ENCODE results near the gene ADCY1.

The ADCY1 gene

GRCh38 chr7:45709168-45710042 lies 135.2 kb downstream of the ADCY1 start:
- DNase-seq, result no peak
- Histone ChIP-seq H3K9me3 (ENCODE audit: control extremely low read depth in 1 of 5, control insufficient read depth in 4 of 5, insufficient read depth in 2 of 5, low read depth in 1 of 5, low read length in 4 of 5) (no peaks in the 10 kb centered on the region), H3K27ac (ENCODE audit: insufficient read depth in 1 of 2, low read depth in 1 of 2, low read length in 2 of 2, poor library complexity in 1 of 2, severe bottlenecking in 2 of 2) (no peak overlapping the region), H3K4me1 (ENCODE audit: control extremely low read depth in 1 of 4, control insufficient read depth in 4 of 4, insufficient read depth in 4 of 4, low read length in 3 of 4) (no peaks in the 10 kb centered on the region), H3K27me3 (replicated peaks in 2 of 5; ENCODE audit: control insufficient read depth in 4 of 5, insufficient read depth in 5 of 5, low read length in 4 of 5) (peaks cover 0 to 6% (median 0%) of the 10 kb centered on the region in 5 experiments), H3K4me3 (ENCODE audit: control insufficient read depth in 1 of 7, extremely low read depth in 1 of 7, insufficient read depth in 4 of 7, low read depth in 2 of 7, low read length in 6 of 7) (no peak overlapping the region), H3K36me3 (ENCODE audit: control insufficient read depth in 4 of 4, insufficient read depth in 4 of 4, low read length in 3 of 4) (no peaks in the 10 kb centered on the region)
- WGBS (ENCODE audit: insufficient coverage), result 86% methylated on average over 12 of the region's 14 CpGs
- ChIA-PET CTCF (interaction anchor here (1.3 kb wide), 2 partner anchors 26 to 131 kb away, joined by 3 to 4 read pairs; no protein-coding TSS in a partner anchor), POLR2A (interaction anchor here (0.6 kb wide), 1 partner anchor 12 kb away, joined by 4 read pairs; no protein-coding TSS in a partner anchor)

DNA sequence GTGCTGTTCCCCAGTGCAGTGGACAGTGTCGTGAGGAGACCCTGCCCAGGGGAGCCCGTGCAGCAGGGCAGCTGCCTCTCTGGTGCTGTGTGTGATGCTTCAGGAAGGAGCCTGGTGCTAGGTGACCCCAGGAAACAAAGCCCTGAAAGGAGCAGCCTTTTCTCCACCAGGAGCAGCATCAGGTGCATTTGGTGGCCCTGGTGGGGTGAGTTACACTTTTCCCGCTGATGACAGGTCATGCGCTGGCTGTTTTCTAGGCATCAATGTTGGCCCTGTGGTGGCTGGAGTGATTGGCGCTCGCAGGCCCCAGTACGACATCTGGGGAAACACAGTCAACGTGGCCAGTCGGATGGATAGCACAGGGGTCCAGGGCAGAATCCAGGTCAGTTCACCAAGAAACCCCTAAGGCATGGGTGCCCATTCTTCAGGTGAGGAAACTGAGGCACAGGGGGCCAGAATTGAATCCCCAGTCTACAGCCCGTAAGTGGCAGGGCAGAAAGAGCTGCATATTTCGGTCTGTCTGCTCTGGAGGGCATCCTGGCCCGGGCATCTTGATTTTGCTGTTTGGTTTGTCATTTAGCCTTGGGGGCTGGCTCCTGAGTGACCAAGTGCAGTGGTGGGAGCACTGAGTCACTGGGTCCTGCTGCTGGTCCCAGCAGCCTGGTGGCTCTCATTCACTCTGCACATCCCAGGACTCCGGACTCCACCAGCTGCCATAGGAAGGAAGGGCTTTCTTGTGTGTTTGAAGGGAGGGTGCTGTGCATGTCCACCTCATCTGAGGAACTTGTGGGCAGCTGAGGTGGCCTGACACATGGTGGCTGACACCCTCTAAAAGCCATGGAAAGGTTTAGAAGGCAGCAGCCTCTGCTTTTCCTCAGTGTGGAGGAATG lies 136.3 kb downstream of the ADCY1 start:
- Histone ChIP-seq H3K4me3 (ENCODE audit: control insufficient read depth in 1 of 7, extremely low read depth in 1 of 7, insufficient read depth in 4 of 7, low read depth in 2 of 7, low read length in 6 of 7) (no peak overlapping the region), H3K27me3 (replicated peaks in 2 of 5; ENCODE audit: control insufficient read depth in 4 of 5, insufficient read depth in 5 of 5, low read length in 4 of 5) (peaks cover 0 to 6% (median 0%) of the 10 kb centered on the region in 5 experiments), H3K36me3 (ENCODE audit: control insufficient read depth in 4 of 4, insufficient read depth in 4 of 4, low read length in 3 of 4) (no peaks in the 10 kb centered on the region), H3K27ac (ENCODE audit: insufficient read depth in 1 of 2, low read depth in 1 of 2, low read length in 2 of 2, poor library complexity in 1 of 2, severe bottlenecking in 2 of 2) (no peak overlapping the region), H3K9me3 (ENCODE audit: control extremely low read depth in 1 of 5, control insufficient read depth in 4 of 5, insufficient read depth in 2 of 5, low read depth in 1 of 5, low read length in 4 of 5) (no peaks in the 10 kb centered on the region), H3K4me1 (ENCODE audit: control extremely low read depth in 1 of 4, control insufficient read depth in 4 of 4, insufficient read depth in 4 of 4, low read length in 3 of 4) (no peaks in the 10 kb centered on the region)
- over 99% methylated on average over 11 of the region's 13 CpGs for WGBS (ENCODE audit: insufficient coverage)
- CTCF ChIA-PET, result no interaction called here
- POLR2A ChIA-PET, result no interaction called here
- DNase-seq, result no peak

GRCh38 chr7:45711161-45711490 lies 137.0 kb downstream of the ADCY1 start:
- 98% methylated on average over 5 of the region's 5 CpGs for WGBS (ENCODE audit: insufficient coverage)
- DNase-seq, result no peak
- Histone ChIP-seq H3K4me1 (ENCODE audit: control extremely low read depth in 1 of 4, control insufficient read depth in 4 of 4, insufficient read depth in 4 of 4, low read length in 3 of 4) (no peaks in the 10 kb centered on the region), H3K27ac (ENCODE audit: insufficient read depth in 1 of 2, low read depth in 1 of 2, low read length in 2 of 2, poor library complexity in 1 of 2, severe bottlenecking in 2 of 2) (no peak overlapping the region), H3K9me3 (ENCODE audit: control extremely low read depth in 1 of 5, control insufficient read depth in 4 of 5, insufficient read depth in 2 of 5, low read depth in 1 of 5, low read length in 4 of 5) (no peaks in the 10 kb centered on the region), H3K27me3 (replicated peaks in 2 of 5; ENCODE audit: control insufficient read depth in 4 of 5, insufficient read depth in 5 of 5, low read length in 4 of 5) (peaks cover 0 to 6% (median 0%) of the 10 kb centered on the region in 5 experiments), H3K4me3 (ENCODE audit: control insufficient read depth in 1 of 7, extremely low read depth in 1 of 7, insufficient read depth in 4 of 7, low read depth in 2 of 7, low read length in 6 of 7) (no peak overlapping the region), H3K36me3 (ENCODE audit: control insufficient read depth in 4 of 4, insufficient read depth in 4 of 4, low read length in 3 of 4) (no peaks in the 10 kb centered on the region)
- POLR2A ChIA-PET, result no interaction called here
- CTCF ChIA-PET, result no interaction called here

- DNase-seq, result no peak
- POLR2A ChIA-PET, result no interaction called here
These were observed 138.0 kb downstream of the ADCY1 start for GRCh38 chr7:45712057-45712689.

GRCh38 chr7:45712872-45713668 lies 138.9 kb downstream of the ADCY1 start:
- H3K4me3 ChIP-seq (ENCODE audit: control insufficient read depth in 1 of 7, extremely low read depth in 1 of 7, insufficient read depth in 4 of 7, low read depth in 2 of 7, low read length in 6 of 7), result no peak overlapping the region
- peaks cover 0 to 3% (median 0%) of the 10 kb centered on the region in 4 experiments for H3K4me1 ChIP-seq (ENCODE audit: control extremely low read depth in 1 of 4, control insufficient read depth in 4 of 4, insufficient read depth in 4 of 4, low read length in 3 of 4)
- no peak for DNase-seq
- H3K27ac ChIP-seq (ENCODE audit: insufficient read depth in 1 of 2, low read depth in 1 of 2, low read length in 2 of 2, poor library complexity in 1 of 2, severe bottlenecking in 2 of 2), result no peak overlapping the region
- no peaks in the 10 kb centered on the region for H3K36me3 ChIP-seq (ENCODE audit: control insufficient read depth in 4 of 4, insufficient read depth in 4 of 4, low read length in 3 of 4)
- POLR2A ChIA-PET, result no interaction called here
- peaks cover 0 to 4% (median 0%) of the 10 kb centered on the region in 5 experiments for H3K27me3 ChIP-seq (replicated peaks in 2 of 5; ENCODE audit: control insufficient read depth in 4 of 5, insufficient read depth in 5 of 5, low read length in 4 of 5)
- WGBS (ENCODE audit: insufficient coverage), result 92% methylated on average over 6 of the region's 6 CpGs
- no peaks in the 10 kb centered on the region for H3K9me3 ChIP-seq (ENCODE audit: control extremely low read depth in 1 of 5, control insufficient read depth in 4 of 5, insufficient read depth in 2 of 5, low read depth in 1 of 5, low read length in 4 of 5)
- CTCF ChIA-PET, result no interaction called here

More at GRCh38 chr7:45712057-45712689, 138.0 kb downstream of the ADCY1 start:
- Histone ChIP-seq H3K4me3 (ENCODE audit: control insufficient read depth in 1 of 7, extremely low read depth in 1 of 7, insufficient read depth in 4 of 7, low read depth in 2 of 7, low read length in 6 of 7) (no peak overlapping the region), H3K36me3 (ENCODE audit: control insufficient read depth in 4 of 4, insufficient read depth in 4 of 4, low read length in 3 of 4) (no peaks in the 10 kb centered on the region), H3K9me3 (ENCODE audit: control extremely low read depth in 1 of 5, control insufficient read depth in 4 of 5, insufficient read depth in 2 of 5, low read depth in 1 of 5, low read length in 4 of 5) (no peaks in the 10 kb centered on the region), H3K27ac (ENCODE audit: insufficient read depth in 1 of 2, low read depth in 1 of 2, low read length in 2 of 2, poor library complexity in 1 of 2, severe bottlenecking in 2 of 2) (no peak overlapping the region), H3K27me3 (replicated peaks in 2 of 5; ENCODE audit: control insufficient read depth in 4 of 5, insufficient read depth in 5 of 5, low read length in 4 of 5) (peaks cover 0 to 6% (median 0%) of the 10 kb centered on the region in 5 experiments), H3K4me1 (ENCODE audit: control extremely low read depth in 1 of 4, control insufficient read depth in 4 of 4, insufficient read depth in 4 of 4, low read length in 3 of 4) (no peaks in the 10 kb centered on the region)
- 100% methylated on average over 2 of the region's 2 CpGs for WGBS (ENCODE audit: insufficient coverage)
- CTCF ChIA-PET, result no interaction called here

DNA sequence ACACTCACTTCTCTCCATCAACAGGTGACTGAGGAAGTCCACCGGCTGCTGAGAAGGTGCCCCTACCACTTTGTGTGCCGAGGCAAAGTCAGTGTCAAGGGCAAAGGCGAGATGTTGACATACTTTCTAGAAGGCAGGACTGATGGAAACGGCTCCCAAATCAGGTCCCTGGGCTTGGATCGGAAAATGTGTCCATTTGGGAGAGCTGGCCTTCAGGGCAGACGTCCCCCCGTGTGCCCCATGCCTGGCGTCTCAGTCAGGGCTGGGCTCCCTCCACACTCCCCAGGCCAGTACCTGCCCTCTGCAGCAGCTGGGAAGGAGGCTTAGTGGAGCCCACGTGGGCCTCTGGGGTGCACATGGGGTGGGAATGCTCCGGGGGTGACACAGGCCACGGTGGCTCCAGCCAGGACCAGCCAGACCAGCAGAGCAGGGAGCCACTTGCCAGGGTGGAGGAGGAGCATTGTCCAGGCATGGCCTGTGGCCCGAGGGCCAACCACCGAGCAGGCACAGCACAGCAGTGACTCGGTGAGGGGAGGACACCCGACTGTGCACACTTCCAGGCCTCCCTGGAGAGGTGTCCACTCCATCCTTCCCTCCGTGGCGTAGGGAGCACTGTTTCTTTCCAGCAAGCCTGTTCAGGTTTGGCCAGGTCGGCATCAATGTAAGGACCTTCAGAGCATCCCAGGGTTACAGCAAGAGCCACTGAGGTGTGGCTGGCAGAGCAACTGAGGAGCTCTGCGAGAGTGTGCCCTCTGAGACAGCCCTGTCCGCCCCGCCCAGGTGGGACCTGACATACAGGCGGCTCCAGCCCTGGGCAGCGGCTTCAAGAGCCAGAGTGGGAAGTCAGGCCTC lies 139.7 kb downstream of the ADCY1 start:
- no peaks in the 10 kb centered on the region for H3K36me3 ChIP-seq (ENCODE audit: control insufficient read depth in 4 of 4, insufficient read depth in 4 of 4, low read length in 3 of 4)
- H3K27me3 ChIP-seq (replicated peaks in 2 of 5; ENCODE audit: control insufficient read depth in 4 of 5, insufficient read depth in 5 of 5, low read length in 4 of 5), result peaks cover 0 to 2% (median 0%) of the 10 kb centered on the region in 5 experiments
- CTCF ChIA-PET, result no interaction called here
- 96% methylated on average over 23 of the region's 23 CpGs for WGBS (ENCODE audit: insufficient coverage)
- H3K9me3 ChIP-seq (ENCODE audit: control extremely low read depth in 1 of 5, control insufficient read depth in 4 of 5, insufficient read depth in 2 of 5, low read depth in 1 of 5, low read length in 4 of 5), result no peaks in the 10 kb centered on the region
- peaks cover 0 to 11% (median 6%) of the 10 kb centered on the region in 4 experiments for H3K4me1 ChIP-seq (ENCODE audit: control extremely low read depth in 1 of 4, control insufficient read depth in 4 of 4, insufficient read depth in 4 of 4, low read length in 3 of 4)
- no peak overlapping the region for H3K4me3 ChIP-seq (ENCODE audit: control insufficient read depth in 1 of 7, extremely low read depth in 1 of 7, insufficient read depth in 4 of 7, low read depth in 2 of 7, low read length in 6 of 7)
- POLR2A ChIA-PET, result no interaction called here
- no peak overlapping the region for H3K27ac ChIP-seq (ENCODE audit: insufficient read depth in 1 of 2, low read depth in 1 of 2, low read length in 2 of 2, poor library complexity in 1 of 2, severe bottlenecking in 2 of 2)
- no peak for DNase-seq
